Measurements from ENCODE around the gene JAZF1. TPM values are rescaled to one million over a fixed set of nuclear protein-coding genes. Genes with fewer than 3 reads are reported as not detected.
A peak's percentile ranks its signal among the peaks of the same experiment; 100 is the strongest.

Gene JAZF1
- total RNA-seq, 2 experiments from 2014 or later: 2.1 to 2.8 TPM

- no peaks in the 10 kb centered on the region for H3K27me3 Mint-ChIP-seq
- CTCF ChIA-PET: no interaction called here
- no peaks in the 10 kb centered on the region for H3K4me1 Mint-ChIP-seq
- ATAC-seq (no peak), DNase-seq (no peak)
- H3K9me3 Mint-ChIP-seq (ENCODE audit: low read depth): no peaks in the 10 kb centered on the region
- H3K4me3 Mint-ChIP-seq: no peak overlapping the region
- H3K27ac Mint-ChIP-seq: no peak overlapping the region
- no peaks in the 10 kb centered on the region for H3K36me3 Mint-ChIP-seq
Observed at GRCh38 chr7:27998382-27998781, 182.2 kb downstream of the JAZF1 start.

DNA sequence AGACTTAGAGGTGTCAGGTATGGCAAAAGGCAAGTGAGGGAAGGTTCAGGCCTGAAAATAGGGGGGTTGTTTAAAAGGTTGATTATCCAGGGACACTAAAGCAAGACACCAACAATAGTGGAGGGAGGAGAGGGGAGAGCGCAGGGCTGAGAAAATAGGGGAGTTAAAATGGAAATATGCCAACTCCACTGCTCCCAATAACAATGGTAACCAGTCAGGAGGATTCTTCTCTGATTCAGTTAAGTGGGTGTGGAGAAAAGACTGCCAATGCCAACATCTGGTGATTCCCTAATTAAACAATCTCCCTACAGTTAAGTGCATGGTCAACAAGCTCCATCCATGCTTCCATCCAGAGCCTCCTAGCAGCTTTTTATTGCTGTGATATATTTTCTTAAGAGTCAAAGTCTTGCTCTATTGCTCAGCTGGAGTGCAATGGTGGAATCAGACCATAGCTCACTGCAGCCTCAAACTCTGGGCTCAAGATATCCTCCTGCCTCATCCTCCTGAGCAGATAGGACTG is 183.3 kb downstream of the JAZF1 start:
- Mint-ChIP-seq H3K4me3 (no peak overlapping the region), H3K27ac (no peak overlapping the region), H3K4me1 (no peaks in the 10 kb centered on the region), H3K9me3 (ENCODE audit: low read depth) (no peaks in the 10 kb centered on the region), H3K36me3 (no peaks in the 10 kb centered on the region), H3K27me3 (no peaks in the 10 kb centered on the region)
- ATAC-seq (no peak), DNase-seq (no peak)
- CTCF ChIA-PET: interaction anchor here (1.0 kb wide), 1 partner anchor 18 kb away, joined by 4 read pairs; no protein-coding TSS in a partner anchor

- DNase-seq (no peak), ATAC-seq (no peak)
- H3K27ac Mint-ChIP-seq: no peak overlapping the region
- H3K4me1 Mint-ChIP-seq: peaks cover under 1% of the 10 kb centered on the region
- no peaks in the 10 kb centered on the region for H3K9me3 Mint-ChIP-seq (ENCODE audit: low read depth)
- no peaks in the 10 kb centered on the region for H3K27me3 Mint-ChIP-seq
- H3K4me3 Mint-ChIP-seq: no peak overlapping the region
- CTCF ChIA-PET: no interaction called here
- no peaks in the 10 kb centered on the region for H3K36me3 Mint-ChIP-seq
Observed at GRCh38 chr7:27996141-27996540, 184.5 kb downstream of the JAZF1 start.

DNA sequence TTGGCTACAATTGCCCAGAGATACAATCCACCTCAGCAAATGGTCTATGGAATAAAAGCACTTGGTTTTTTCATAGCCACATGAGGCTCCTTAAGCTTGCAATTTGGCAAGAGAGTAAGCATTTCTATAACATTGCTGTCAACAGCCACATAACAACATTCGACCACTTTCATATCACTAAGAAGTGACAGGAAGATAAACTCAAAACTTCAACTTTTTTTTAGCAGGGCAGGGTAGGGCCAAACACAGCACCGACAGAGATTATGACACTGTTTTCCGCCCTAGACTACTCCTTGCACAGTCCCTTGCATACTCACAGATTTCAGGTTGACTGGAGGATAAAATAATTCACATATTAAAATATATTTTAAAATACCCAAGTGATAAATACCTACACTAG is 185.4 kb downstream of the JAZF1 start:
- CTCF ChIA-PET: no interaction called here
- H3K9me3 Mint-ChIP-seq (ENCODE audit: low read depth): no peaks in the 10 kb centered on the region

DNA sequence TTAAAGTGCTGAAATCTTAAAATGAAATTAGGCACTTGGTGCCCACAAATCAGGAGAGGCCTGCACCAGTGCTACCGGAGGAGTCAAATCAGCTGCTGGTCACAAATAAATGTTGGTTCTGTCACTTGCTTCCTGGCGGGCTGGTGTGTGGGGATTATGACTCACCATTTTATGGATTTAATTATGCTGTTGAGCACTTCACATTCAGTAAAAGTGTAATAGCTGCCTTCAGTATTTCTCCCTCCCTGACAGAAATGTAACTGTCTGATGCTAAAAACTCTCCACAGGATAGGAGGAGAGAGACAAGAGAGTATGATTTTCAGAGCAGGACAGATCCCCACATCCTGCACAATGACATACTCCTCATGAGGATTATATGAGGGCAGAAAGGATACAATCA is 186.0 kb downstream of the JAZF1 start:
- Mint-ChIP-seq H3K4me1 (peaks cover 5% of the 10 kb centered on the region), H3K27ac (no peak overlapping the region), H3K9me3 (ENCODE audit: low read depth) (no peaks in the 10 kb centered on the region), H3K36me3 (no peaks in the 10 kb centered on the region), H3K27me3 (no peaks in the 10 kb centered on the region), H3K4me3 (no peak overlapping the region)
- ATAC-seq (no peak), DNase-seq (no peak)
- CTCF ChIA-PET: no interaction called here

More for the DNA sequence above, 185.4 kb downstream of the JAZF1 start:
- Mint-ChIP-seq H3K4me3 (no peak overlapping the region), H3K36me3 (no peaks in the 10 kb centered on the region), H3K4me1 (peaks cover 5% of the 10 kb centered on the region), H3K27me3 (no peaks in the 10 kb centered on the region), H3K27ac (no peak overlapping the region)
- DNase-seq: no peak
- ATAC-seq: no peak

DNA sequence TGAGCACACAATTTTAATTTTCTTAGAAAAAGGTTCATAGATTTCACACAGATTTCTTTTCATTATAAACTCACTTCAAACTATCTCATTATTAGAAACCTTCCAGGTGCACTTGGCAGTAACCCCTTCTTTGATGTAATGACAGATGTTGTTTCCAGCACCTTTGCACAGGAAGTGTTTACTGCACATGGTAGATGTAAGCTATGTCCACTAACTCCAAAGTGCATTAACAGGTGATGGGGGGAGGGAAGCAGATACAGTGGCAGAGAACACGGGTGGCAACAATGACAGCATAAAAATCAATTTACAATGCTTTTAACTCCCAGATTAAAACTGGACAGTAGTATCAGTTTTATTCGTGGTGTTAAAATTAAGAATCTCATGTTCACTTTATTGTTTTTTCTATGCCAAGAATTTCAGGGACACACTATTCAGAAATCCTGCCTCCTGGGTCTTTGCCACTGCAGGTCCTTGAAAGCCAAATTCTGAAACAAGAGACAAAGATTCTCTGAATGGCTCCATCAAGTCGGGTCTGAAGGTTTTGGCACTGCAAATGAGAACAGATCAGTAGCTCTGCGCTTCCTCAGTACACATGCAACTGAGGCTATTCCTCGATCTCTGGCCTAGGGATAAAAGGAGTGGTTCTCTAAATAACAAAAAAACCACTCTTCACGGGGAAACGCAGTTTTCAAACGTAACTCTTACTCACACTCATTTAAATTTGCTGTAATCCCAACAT is 187.7 kb downstream of the JAZF1 start:
- Mint-ChIP-seq H3K9me3 (ENCODE audit: low read depth) (no peaks in the 10 kb centered on the region), H3K27me3 (no peaks in the 10 kb centered on the region), H3K36me3 (peaks cover 5% of the 10 kb centered on the region), H3K4me1 (peaks cover 5% of the 10 kb centered on the region), H3K27ac (no peak overlapping the region), H3K4me3 (no peak overlapping the region)
- ATAC-seq (no peak), DNase-seq (no peak)
- CTCF ChIA-PET: no interaction called here

- Mint-ChIP-seq H3K9me3 (ENCODE audit: low read depth) (no peaks in the 10 kb centered on the region), H3K27me3 (no peaks in the 10 kb centered on the region), H3K27ac (no peak overlapping the region), H3K4me3 (no peak overlapping the region), H3K36me3 (peaks cover 5% of the 10 kb centered on the region), H3K4me1 (peaks cover 5% of the 10 kb centered on the region)
- DNase-seq (no peak), ATAC-seq (no peak)
- CTCF ChIA-PET: no interaction called here
Observed at GRCh38 chr7:27992097-27992496, 188.5 kb downstream of the JAZF1 start.

DNA sequence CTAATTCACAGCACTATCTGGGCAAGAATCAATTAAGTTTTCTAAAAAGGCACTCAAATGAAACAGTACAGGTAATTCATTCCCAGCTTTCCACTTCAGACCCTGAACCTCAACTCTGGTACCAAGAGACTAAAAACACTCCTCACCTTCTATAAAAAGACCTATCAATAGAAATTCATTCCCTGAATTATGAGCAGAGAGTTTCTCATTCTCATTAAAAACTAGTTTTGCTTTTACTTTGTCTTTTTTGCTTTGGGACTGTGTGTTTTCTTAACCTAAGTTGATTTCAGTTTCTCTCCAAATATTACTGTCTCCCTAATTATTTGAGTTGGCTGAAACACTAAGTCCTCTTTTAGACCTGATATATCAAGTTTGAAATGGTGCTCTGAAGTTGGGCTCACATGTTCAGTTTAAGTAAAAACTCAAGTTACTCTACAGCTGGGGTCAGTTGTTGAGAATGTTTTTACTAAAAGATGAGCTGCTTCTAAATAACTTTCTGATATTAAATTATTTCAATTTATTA is 189.5 kb downstream of the JAZF1 start:
- CTCF ChIA-PET: no interaction called here
- H3K36me3 Mint-ChIP-seq: peaks cover 5% of the 10 kb centered on the region
- peaks cover 5% of the 10 kb centered on the region for H3K4me1 Mint-ChIP-seq
- no peaks in the 10 kb centered on the region for H3K9me3 Mint-ChIP-seq (ENCODE audit: low read depth)
- no peak overlapping the region for H3K4me3 Mint-ChIP-seq
- H3K27ac Mint-ChIP-seq: no peak overlapping the region
- H3K27me3 Mint-ChIP-seq: no peaks in the 10 kb centered on the region
- no peak for DNase-seq
- no peak for ATAC-seq

GRCh38 chr7:27976531-27976930 is 204.1 kb downstream of the JAZF1 start:
- no peaks in the 10 kb centered on the region for H3K27me3 Mint-ChIP-seq
- peaks cover 2% of the 10 kb centered on the region for H3K36me3 Mint-ChIP-seq
- no peak overlapping the region for H3K4me3 Mint-ChIP-seq
- no peak overlapping the region for H3K27ac Mint-ChIP-seq
- H3K4me1 Mint-ChIP-seq: peaks cover 12% of the 10 kb centered on the region
- ATAC-seq (no peak), DNase-seq (no peak)
- CTCF ChIA-PET: no interaction called here
- H3K9me3 Mint-ChIP-seq (ENCODE audit: low read depth): peaks cover 2% of the 10 kb centered on the region

DNA sequence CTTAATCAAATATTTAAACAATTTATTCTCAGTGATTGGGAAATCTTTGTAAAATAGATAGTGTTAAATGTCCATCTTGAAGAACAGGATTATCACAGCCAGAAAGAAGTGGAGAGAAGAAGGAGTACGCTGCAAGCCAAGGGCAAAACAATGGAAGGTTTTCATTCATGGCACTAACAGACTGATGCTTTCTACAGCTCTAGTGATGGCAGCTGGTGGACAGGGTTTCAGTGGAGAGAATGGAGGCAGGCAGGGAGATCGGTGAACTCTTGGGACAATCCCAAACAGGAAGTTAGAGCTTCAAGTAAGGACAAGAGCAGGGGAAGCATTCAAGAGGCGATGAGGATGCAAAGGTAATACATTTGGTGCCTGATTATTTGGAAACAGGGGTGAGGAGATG is 207.0 kb downstream of the JAZF1 start:
- CTCF ChIA-PET: interaction anchor here (0.9 kb wide), 1 partner anchor 51 kb away, joined by 3 read pairs; no protein-coding TSS in a partner anchor
- Mint-ChIP-seq H3K4me1 (peaks cover 28% of the 10 kb centered on the region), H3K27ac (no peak overlapping the region), H3K36me3 (peaks cover 2% of the 10 kb centered on the region), H3K4me3 (no peak overlapping the region), H3K27me3 (no peaks in the 10 kb centered on the region), H3K9me3 (ENCODE audit: low read depth) (peaks cover 2% of the 10 kb centered on the region)
- no peak for DNase-seq
- no peak for ATAC-seq

DNA sequence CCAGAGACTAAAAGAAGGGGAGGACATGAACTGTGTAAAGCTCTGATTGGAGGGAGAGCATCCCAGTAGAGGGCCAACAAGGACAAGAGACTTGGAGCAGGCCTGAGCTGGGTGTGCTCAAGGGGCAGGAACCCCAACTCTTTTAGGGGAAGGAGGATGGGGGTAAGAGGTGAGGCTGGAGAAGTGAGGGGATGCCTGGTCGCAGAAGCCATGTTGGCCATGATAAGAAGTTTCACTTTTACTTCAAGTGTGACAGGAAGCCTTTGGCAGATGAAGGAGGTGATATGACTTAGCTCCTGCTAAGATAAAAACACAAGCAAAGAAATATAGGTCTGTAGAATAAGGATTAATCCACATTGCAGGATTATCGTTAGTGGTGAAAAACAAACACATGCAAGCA is 208.3 kb downstream of the JAZF1 start:
- Mint-ChIP-seq H3K27ac (peak overlapping the region; percentile 86), H3K4me3 (peak overlapping the region; percentile 44), H3K9me3 (ENCODE audit: low read depth) (peaks cover 2% of the 10 kb centered on the region), H3K4me1 (peaks cover 35% of the 10 kb centered on the region), H3K27me3 (no peaks in the 10 kb centered on the region), H3K36me3 (peaks cover 2% of the 10 kb centered on the region)
- peak; percentile 89 for ATAC-seq
- CTCF ChIA-PET: interaction anchor here (0.6 to 1.0 kb wide), 3 partner anchors 41 to 49 kb away, joined by 3 read pairs; no protein-coding TSS in a partner anchor
- DNase-seq: peak; percentile 48

DNA sequence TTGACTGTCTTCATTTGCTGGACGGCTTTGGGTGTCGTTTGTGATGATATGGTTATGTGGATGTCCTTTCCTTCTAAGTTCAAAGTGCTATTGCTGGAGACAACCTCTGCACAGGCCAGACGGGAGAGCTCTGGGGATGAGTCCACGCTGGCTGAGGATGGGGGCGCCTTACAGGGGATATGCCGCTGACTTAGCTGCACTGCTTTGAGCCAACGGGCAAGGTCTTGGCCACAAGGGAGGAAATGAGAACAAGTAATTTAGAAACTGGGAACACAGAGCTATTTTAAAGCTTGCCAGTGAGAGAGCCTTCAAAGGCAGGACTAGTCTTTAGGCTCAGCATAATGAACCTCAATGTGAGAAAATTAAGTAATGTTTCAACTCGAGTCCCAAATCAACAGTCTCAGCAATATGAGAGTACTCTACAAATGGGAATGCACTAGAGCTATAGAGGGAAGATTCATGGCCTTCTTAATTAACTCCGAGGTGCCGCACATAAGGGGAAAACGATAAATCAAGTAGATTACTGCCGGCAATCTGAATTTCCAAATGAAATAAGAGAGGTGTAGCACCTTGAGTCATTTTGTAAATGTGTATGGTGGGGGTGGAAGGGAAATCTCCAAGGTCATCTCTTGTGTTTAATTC is 209.3 kb downstream of the JAZF1 start:
- no peak overlapping the region for H3K4me3 Mint-ChIP-seq
- no peaks in the 10 kb centered on the region for H3K36me3 Mint-ChIP-seq
- peaks cover 41% of the 10 kb centered on the region for H3K4me1 Mint-ChIP-seq
- H3K9me3 Mint-ChIP-seq (ENCODE audit: low read depth): peaks cover 2% of the 10 kb centered on the region
- DNase-seq: no peak
- ATAC-seq: peak; percentile 42
- no peaks in the 10 kb centered on the region for H3K27me3 Mint-ChIP-seq
- peak overlapping the region; percentile 29 for H3K27ac Mint-ChIP-seq
- CTCF ChIA-PET: no interaction called here

- H3K27ac Mint-ChIP-seq: no peak overlapping the region
- no peak for ATAC-seq
- H3K27me3 Mint-ChIP-seq: peaks cover 5% of the 10 kb centered on the region
- DNase-seq: no peak
- H3K4me3 Mint-ChIP-seq: no peak overlapping the region
- H3K9me3 Mint-ChIP-seq (ENCODE audit: low read depth): peaks cover 2% of the 10 kb centered on the region
- CTCF ChIA-PET: no interaction called here
- peaks cover 41% of the 10 kb centered on the region for H3K4me1 Mint-ChIP-seq
- peaks cover 2% of the 10 kb centered on the region for H3K36me3 Mint-ChIP-seq
Observed at GRCh38 chr7:27970350-27970749, 210.2 kb downstream of the JAZF1 start.

GRCh38 chr7:27969346-27969745 is 211.2 kb downstream of the JAZF1 start:
- Mint-ChIP-seq H3K4me3 (no peak overlapping the region), H3K4me1 (peaks cover 41% of the 10 kb centered on the region), H3K9me3 (ENCODE audit: low read depth) (peaks cover 2% of the 10 kb centered on the region), H3K27ac (no peak overlapping the region), H3K27me3 (peaks cover 5% of the 10 kb centered on the region), H3K36me3 (peaks cover 2% of the 10 kb centered on the region)
- DNase-seq (no peak), ATAC-seq (no peak)
- CTCF ChIA-PET: no interaction called here

All from activated CD8-positive, alpha-beta memory T cell treated with anti-CD3 and anti-CD28 coated beads, Interleukin-2, amount 10 ng/mL, durations not matched to agents 7 days and 5 days (primary cell).